Measurements from ENCODE around the gene RIMS3.
A peak's percentile ranks its signal among the peaks of the same experiment; 100 is the strongest.
"Not testable (repeated sequence)": the region's sequence is repeated elsewhere in the genome, so short reads cannot be mapped to it uniquely, and the experiment has no call there.

RIMS3 gene

GRCh38 chr1:40709100-40709801 lies 43.8 kb upstream of the RIMS3 start:
- H3K4me3 ChIP-seq (ENCODE audit: low read depth, low read length) = peak overlapping the region; percentile 70

DNA sequence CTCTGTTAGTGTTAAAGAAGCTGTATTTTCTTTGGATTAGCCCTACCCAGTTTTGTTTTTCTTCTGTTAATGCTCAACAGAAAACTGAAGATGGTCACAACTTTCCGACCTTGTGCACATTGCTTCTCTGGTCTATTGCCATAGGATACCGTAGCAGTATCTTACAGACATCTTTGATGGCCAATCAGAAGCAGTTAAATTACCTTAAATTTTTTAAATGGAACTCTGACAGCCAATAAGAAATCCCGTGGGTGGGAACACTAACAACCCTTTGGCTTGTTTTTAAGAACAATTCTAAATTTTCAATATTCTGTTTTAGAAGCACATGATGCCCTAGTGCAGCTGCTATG lies 43.2 kb upstream of the RIMS3 start:
- H3K4me3 ChIP-seq (ENCODE audit: low read depth, low read length) = peak overlapping the region; percentile 70
- TF ChIP-seq, protein P1, sequence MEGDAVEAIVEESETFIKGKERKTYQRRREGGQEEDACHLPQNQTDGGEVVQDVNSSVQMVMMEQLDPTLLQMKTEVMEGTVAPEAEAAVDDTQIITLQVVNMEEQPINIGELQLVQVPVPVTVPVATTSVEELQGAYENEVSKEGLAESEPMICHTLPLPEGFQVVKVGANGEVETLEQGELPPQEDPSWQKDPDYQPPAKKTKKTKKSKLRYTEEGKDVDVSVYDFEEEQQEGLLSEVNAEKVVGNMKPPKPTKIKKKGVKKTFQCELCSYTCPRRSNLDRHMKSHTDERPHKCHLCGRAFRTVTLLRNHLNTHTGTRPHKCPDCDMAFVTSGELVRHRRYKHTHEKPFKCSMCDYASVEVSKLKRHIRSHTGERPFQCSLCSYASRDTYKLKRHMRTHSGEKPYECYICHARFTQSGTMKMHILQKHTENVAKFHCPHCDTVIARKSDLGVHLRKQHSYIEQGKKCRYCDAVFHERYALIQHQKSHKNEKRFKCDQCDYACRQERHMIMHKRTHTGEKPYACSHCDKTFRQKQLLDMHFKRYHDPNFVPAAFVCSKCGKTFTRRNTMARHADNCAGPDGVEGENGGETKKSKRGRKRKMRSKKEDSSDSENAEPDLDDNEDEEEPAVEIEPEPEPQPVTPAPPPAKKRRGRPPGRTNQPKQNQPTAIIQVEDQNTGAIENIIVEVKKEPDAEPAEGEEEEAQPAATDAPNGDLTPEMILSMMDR (IDR thresholded peaks at IDR 0.05; ENCODE audit: borderline replicate concordance, insufficient read depth, low read depth, low read length) = no peak

More at GRCh38 chr1:40709100-40709801, 43.8 kb upstream of the RIMS3 start:
- TF ChIP-seq, protein P1 (IDR thresholded peaks at IDR 0.05; ENCODE audit: borderline replicate concordance, insufficient read depth, low read depth, low read length) = no peak

GRCh38 chr1:40706626-40707025 lies 41.1 kb upstream of the RIMS3 start:
- no peak overlapping the region for H3K4me3 ChIP-seq (ENCODE audit: low read depth, low read length)
- TF ChIP-seq, protein P1 (IDR thresholded peaks at IDR 0.05; ENCODE audit: borderline replicate concordance, insufficient read depth, low read depth, low read length) = no peak

- TF ChIP-seq, protein P1 (IDR thresholded peaks at IDR 0.05; ENCODE audit: borderline replicate concordance, insufficient read depth, low read depth, low read length) = no peak
- no peak overlapping the region for H3K4me3 ChIP-seq (ENCODE audit: low read depth, low read length)
Measured at GRCh38 chr1:40704817-40705733, 39.6 kb upstream of the RIMS3 start.

- no peak overlapping the region for H3K4me3 ChIP-seq (ENCODE audit: low read depth, low read length)
- TF ChIP-seq, protein P1 (IDR thresholded peaks at IDR 0.05; ENCODE audit: borderline replicate concordance, insufficient read depth, low read depth, low read length) = no peak
Measured at GRCh38 chr1:40703316-40703715, 37.8 kb upstream of the RIMS3 start.

DNA sequence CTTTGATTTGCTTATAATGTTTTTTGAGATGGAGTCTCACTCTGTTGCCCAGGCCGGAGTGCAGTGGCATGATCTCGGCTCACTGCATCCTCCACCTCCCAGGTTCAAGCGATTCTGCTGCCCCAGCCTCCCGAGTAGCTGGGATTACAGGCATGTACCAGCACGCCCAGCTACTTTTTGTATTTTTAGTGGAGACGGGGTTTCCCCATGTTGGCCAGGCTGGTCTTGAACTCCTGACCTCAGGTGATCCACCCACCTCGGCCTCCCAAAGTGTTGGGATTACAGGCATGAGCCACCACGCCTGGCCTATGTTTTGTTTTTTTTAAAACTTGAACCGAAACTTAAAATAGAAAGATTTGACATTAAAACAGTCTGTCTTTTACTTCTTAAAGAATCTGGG lies 37.3 kb upstream of the RIMS3 start:
- not testable (repeated sequence) for H3K4me3 ChIP-seq (ENCODE audit: low read depth, low read length)

DNA sequence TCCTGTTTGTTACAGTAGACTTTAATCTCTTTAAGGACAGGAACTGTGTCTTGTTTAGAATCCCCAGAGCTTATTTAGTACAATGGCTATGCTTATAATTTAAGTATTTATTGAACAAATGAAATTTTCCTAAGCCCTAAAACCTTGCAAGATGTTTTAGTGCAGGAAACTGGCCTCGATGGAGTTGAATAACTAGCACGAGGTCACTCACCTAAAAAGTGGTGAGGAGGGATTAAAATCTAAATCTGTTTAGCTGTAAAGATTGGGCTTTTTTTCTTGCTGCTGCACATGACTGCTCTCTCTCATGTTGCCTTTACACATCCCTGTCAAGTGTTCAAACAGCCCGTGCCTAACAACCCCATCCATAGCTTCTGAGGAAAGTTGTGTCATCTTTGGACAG lies 36.2 kb upstream of the RIMS3 start:
- TF ChIP-seq, protein P1 (IDR thresholded peaks at IDR 0.05; ENCODE audit: borderline replicate concordance, insufficient read depth, low read depth, low read length) = no peak
- H3K4me3 ChIP-seq (ENCODE audit: low read depth, low read length) = no peak overlapping the region

Measured in GM12875 (cell line).